ENCODE results near the gene SGTA. TPM values are rescaled to one million over a fixed set of nuclear protein-coding genes. Genes with fewer than 3 reads are reported as not detected.

SGTA gene
- polyA plus RNA-seq, 1 donor (not counting 4 experiments of a cell fraction or from before 2014, with no cell fraction given), result 36.1 TPM

DNA sequence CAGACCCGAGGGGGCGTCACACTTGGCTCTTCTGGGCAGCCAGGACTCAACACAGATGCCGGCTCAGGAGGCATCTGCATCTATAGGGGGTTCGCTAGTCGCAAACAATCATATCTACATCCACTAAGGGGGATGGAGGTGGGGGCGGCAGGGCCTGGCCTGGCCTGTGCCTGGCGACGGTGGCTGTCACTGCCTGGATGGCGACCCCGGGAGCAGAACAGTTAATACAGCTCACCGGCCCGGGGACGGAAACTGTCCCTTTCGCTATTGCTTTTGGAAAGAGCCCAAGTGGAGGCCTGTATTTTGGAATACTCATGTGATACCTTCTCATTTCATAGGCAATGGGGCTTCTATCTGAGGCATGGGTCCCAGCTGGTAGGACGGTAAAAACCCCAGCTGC, 17.7 kb downstream of the SGTA start:
- FAIRE-seq, result no peak
- no peak overlapping the region for H3K4me2 ChIP-seq (ENCODE audit: control insufficient read depth, extremely low read depth, insufficient read depth, low read depth, low read length)
- H3K9ac ChIP-seq (ENCODE audit: control insufficient read depth, extremely low read depth, insufficient read depth, low read length), result no peak overlapping the region
- no peaks in the 10 kb centered on the region for H3K9me1 ChIP-seq (ENCODE audit: control insufficient read depth, extremely low read depth, insufficient read depth, low read length)
- H3K9me3 ChIP-seq (ENCODE audit: control insufficient read depth, low read depth, low read length), result no peaks in the 10 kb centered on the region
- peaks cover 29% of the 10 kb centered on the region for H3K79me2 ChIP-seq (ENCODE audit: control insufficient read depth, insufficient read depth, low read length)
- peaks cover 3% of the 10 kb centered on the region for H4K20me1 ChIP-seq (ENCODE audit: control insufficient read depth, extremely low read depth, insufficient read depth, low read length)
- no peaks in the 10 kb centered on the region for H3K27me3 ChIP-seq (ENCODE audit: control insufficient read depth, extremely low read depth, insufficient read depth, low read length)
- H2AFZ ChIP-seq (ENCODE audit: control insufficient read depth, low read length), result no peak overlapping the region
- H3K4me3 ChIP-seq (ENCODE audit: control insufficient read depth in 2 of 3, extremely low read depth in 1 of 3, insufficient read depth in 2 of 3, low read depth in 1 of 3, low read length in 3 of 3), result no peak overlapping the region
- TF ChIP-seq EZH2 (IDR thresholded peaks at IDR 0.05; ENCODE audit: low read length), result no peak
- TF ChIP-seq, protein P1, sequence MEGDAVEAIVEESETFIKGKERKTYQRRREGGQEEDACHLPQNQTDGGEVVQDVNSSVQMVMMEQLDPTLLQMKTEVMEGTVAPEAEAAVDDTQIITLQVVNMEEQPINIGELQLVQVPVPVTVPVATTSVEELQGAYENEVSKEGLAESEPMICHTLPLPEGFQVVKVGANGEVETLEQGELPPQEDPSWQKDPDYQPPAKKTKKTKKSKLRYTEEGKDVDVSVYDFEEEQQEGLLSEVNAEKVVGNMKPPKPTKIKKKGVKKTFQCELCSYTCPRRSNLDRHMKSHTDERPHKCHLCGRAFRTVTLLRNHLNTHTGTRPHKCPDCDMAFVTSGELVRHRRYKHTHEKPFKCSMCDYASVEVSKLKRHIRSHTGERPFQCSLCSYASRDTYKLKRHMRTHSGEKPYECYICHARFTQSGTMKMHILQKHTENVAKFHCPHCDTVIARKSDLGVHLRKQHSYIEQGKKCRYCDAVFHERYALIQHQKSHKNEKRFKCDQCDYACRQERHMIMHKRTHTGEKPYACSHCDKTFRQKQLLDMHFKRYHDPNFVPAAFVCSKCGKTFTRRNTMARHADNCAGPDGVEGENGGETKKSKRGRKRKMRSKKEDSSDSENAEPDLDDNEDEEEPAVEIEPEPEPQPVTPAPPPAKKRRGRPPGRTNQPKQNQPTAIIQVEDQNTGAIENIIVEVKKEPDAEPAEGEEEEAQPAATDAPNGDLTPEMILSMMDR (optimal IDR thresholded peaks at IDR 0.05 in 1 of 3, IDR thresholded peaks at IDR 0.05 in 1 of 3, conservative IDR thresholded peaks at IDR 0.05 in 1 of 3; ENCODE audit: extremely low read depth in 1 of 3, insufficient read depth in 2 of 3, low read length in 3 of 3), result no peak
- dilution Hi-C loops (cut with MboI; ENCODE audit: extremely low pct_ligation_motif_present, low sequenced_read_pairs), result no loop called here
- no peak overlapping the region for H3K27ac ChIP-seq (ENCODE audit: control insufficient read depth, insufficient read depth, low read length)
- DNase-seq (ENCODE audit: low read depth, low spot score), result no peak
- H3K36me3 ChIP-seq (ENCODE audit: control insufficient read depth in 2 of 2, extremely low read depth in 1 of 2, insufficient read depth in 2 of 2, low read length in 2 of 2), result peaks cover 34 to 40% of the 10 kb centered on the region in 2 experiments
- no peaks in the 10 kb centered on the region for H3K4me1 ChIP-seq (ENCODE audit: control insufficient read depth, extremely low read depth, insufficient read depth, low read length)

DNA sequence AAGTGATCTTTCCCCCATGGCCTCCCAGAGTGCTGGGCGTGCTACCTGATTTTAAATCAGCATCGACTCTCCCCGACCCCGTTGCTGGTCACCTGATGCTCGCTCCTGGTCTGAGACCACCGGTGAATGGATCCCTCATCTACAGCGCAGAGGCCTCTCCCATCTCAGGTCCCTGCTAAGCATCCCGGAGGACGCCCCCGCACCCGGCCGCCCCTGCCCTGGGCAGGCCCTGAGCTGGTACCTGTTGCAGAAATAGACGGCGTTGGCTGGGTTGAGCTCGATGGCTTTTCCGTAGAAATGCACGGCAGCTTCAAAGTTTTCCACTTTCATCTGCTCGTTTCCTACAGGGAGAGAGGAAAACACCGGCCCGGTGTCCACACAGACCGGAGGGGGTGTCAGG, 18.1 kb downstream of the SGTA start:
- peaks cover 25% of the 10 kb centered on the region for H3K79me2 ChIP-seq (ENCODE audit: control insufficient read depth, insufficient read depth, low read length)
- dilution Hi-C loops (cut with MboI; ENCODE audit: extremely low pct_ligation_motif_present, low sequenced_read_pairs), result no loop called here
- no peak overlapping the region for H3K4me3 ChIP-seq (ENCODE audit: control insufficient read depth in 2 of 3, extremely low read depth in 1 of 3, insufficient read depth in 2 of 3, low read depth in 1 of 3, low read length in 3 of 3)
- no peak overlapping the region for H3K4me2 ChIP-seq (ENCODE audit: control insufficient read depth, extremely low read depth, insufficient read depth, low read depth, low read length)
- no peak for DNase-seq (ENCODE audit: low read depth, low spot score)
- TF ChIP-seq, protein P1 (optimal IDR thresholded peaks at IDR 0.05 in 1 of 3, IDR thresholded peaks at IDR 0.05 in 1 of 3, conservative IDR thresholded peaks at IDR 0.05 in 1 of 3; ENCODE audit: extremely low read depth in 1 of 3, insufficient read depth in 2 of 3, low read length in 3 of 3), result no peak
- TF ChIP-seq EZH2 (IDR thresholded peaks at IDR 0.05; ENCODE audit: low read length), result no peak
- FAIRE-seq, result no peak
- H4K20me1 ChIP-seq (ENCODE audit: control insufficient read depth, extremely low read depth, insufficient read depth, low read length), result peaks cover under 1% of the 10 kb centered on the region
- no peak overlapping the region for H3K27ac ChIP-seq (ENCODE audit: control insufficient read depth, insufficient read depth, low read length)
- H2AFZ ChIP-seq (ENCODE audit: control insufficient read depth, low read length), result no peak overlapping the region
- H3K36me3 ChIP-seq (ENCODE audit: control insufficient read depth in 2 of 2, extremely low read depth in 1 of 2, insufficient read depth in 2 of 2, low read length in 2 of 2), result peaks cover 34 to 40% of the 10 kb centered on the region in 2 experiments
- no peak overlapping the region for H3K9ac ChIP-seq (ENCODE audit: control insufficient read depth, extremely low read depth, insufficient read depth, low read length)
- no peaks in the 10 kb centered on the region for H3K9me1 ChIP-seq (ENCODE audit: control insufficient read depth, extremely low read depth, insufficient read depth, low read length)
- no peaks in the 10 kb centered on the region for H3K27me3 ChIP-seq (ENCODE audit: control insufficient read depth, extremely low read depth, insufficient read depth, low read length)
- no peaks in the 10 kb centered on the region for H3K9me3 ChIP-seq (ENCODE audit: control insufficient read depth, low read depth, low read length)
- H3K4me1 ChIP-seq (ENCODE audit: control insufficient read depth, extremely low read depth, insufficient read depth, low read length), result no peaks in the 10 kb centered on the region

Measured in keratinocyte (primary cell).